K562 (cell line): ENCODE results near the gene APIP. TPM values are rescaled to one million over a fixed set of nuclear protein-coding genes. Genes with fewer than 3 reads are reported as not detected.

Experiments used
- C11orf30 ChIP-seq: fragments of 450-650 bp; IDR thresholded peaks from 2 replicates; pipeline ENCODE4 v1.6.1; 2016; ENCODE audit warnings: low read depth, mild to moderate bottlenecking
- E4F1 ChIP-seq: fragments of 250-450 bp; sonication (Bioruptor Pico); IDR thresholded peaks from 2 replicates; pipeline ENCODE4 v1.5.0; 2021; ENCODE audit warnings: mild to moderate bottlenecking, borderline replicate concordance
- GTF2F1 ChIP-seq: IDR thresholded peaks from 2 replicates; pipeline ENCODE4 v1.6.1; 2011; ENCODE audit warnings: low read depth, low read length, improper control_type of control experiment
- HMGXB4 ChIP-seq: sonication (generic); formaldehyde crosslinking; IDR thresholded peaks from 2 replicates; pipeline ENCODE4 v1.8.1; 2023; ENCODE audit warnings: mild to moderate bottlenecking, missing genetic modification reagents
- KDM5B ChIP-seq: fragments of 200-600 bp; sonication (generic); IDR thresholded peaks from 2 replicates; pipeline ENCODE4 v1.6.1; 2012; ENCODE audit warnings: low read depth, mild to moderate bottlenecking, moderate library complexity, low read length, control low read depth, inconsistent platforms; ENCODE audit not compliant: insufficient replicate concordance
- SIN3A ChIP-seq, 2 experiments: fragments of 150-350 bp in 1 of 2; IDR thresholded peaks; 2 replicates each; pipeline ENCODE4 v1.6.1; 2011 to 2016; ENCODE audit warnings: borderline replicate concordance in 2 of 2, low read depth in 2 of 2, low read length in 2 of 2, mild to moderate bottlenecking in 2 of 2, moderate library complexity in 2 of 2; ENCODE audit not compliant: control insufficient read depth in 1 of 2
- TAF7 ChIP-seq: fragments of 450-650 bp; IDR thresholded peaks from 2 replicates; pipeline ENCODE4 v1.6.1; 2016; ENCODE audit warnings: missing genetic modification characterization, missing compliant biosample characterization
- ZNF274 ChIP-seq: IDR thresholded peaks from 2 replicates; pipeline ENCODE4 v1.6.1; 2011; ENCODE audit warnings: low read depth, mild to moderate bottlenecking, low read length, moderate library complexity, borderline replicate concordance
- ZNF407 ChIP-seq: fragments of 450-650 bp; IDR thresholded peaks from 2 replicates; pipeline ENCODE4 v1.6.1; 2016; ENCODE audit warnings: low read depth
- ZNF778 ChIP-seq: fragments of 450-650 bp; formaldehyde crosslinking; IDR thresholded peaks from 2 replicates; pipeline ENCODE4 v1.4.0; 2020; ENCODE audit warnings: mild to moderate bottlenecking, moderate library complexity
- polyA plus RNA-seq, 8 experiments: library from polyadenylated mRNA; depleted of rRNA in 4 of 8; stranded (reverse) in 5 of 8; unstranded in 3 of 8; fragments of >200 nt; fragmentation: Nextera tagmentation in 2 of 8; fragmentation: Illumina TruSeq in 1 of 8; extraction: Ambion mirVana in 2 of 8; extraction: Trizol in 1 of 8; gene quantifications; 2 replicates each; pipeline versions ENCODE4 v1.2.1 to v1.2.3, GENCODE V29; 2011 to 2014; ENCODE audit warnings: inconsistent platforms in 1 of 8, missing spikeins in 1 of 8
- total RNA-seq, 7 experiments: library from RNA; depleted of rRNA in 6 of 7; stranded (reverse); fragments of >200 nt in 6 of 7; fragmentation: Illumina TruSeq in 2 of 7; extraction: Trizol in 2 of 7; gene quantifications; 2 replicates each; pipeline versions ENCODE4 v1.2.1 to v1.2.3, GENCODE V29; 2011 to 2021; ENCODE audit warnings: low replicate concordance in 1 of 7

Gene APIP
- total and polyA plus RNA-seq, 9 of the 15 experiments (the other 6 are each of a cell fraction or from before 2014, with no cell fraction given), result 63.7 to 110 (median 82.8) TPM

- no peak for TF ChIP-seq ZNF407
- no peak for TF ChIP-seq GTF2F1
- no peak for TF ChIP-seq E4F1 (CRISPR knock-in tag)
- TF ChIP-seq ZNF778, result no peak
- peak; percentile 21 for TF ChIP-seq KDM5B
- peak; percentile 43; the same call in 1 of the 2 replicates for TF ChIP-seq C11orf30
- TF ChIP-seq HMGXB4 (CRISPR knock-in tag), result no peak; the same call in 1 of the 2 replicates
- TF ChIP-seq ZNF274, result no peak
- 0 out of 4 replicates have a peak, but pooled peaks of 1 of the 2 experiments have one; percentile 16 for TF ChIP-seq SIN3A (IDR thresholded peaks at IDR 0.05; ENCODE audit: borderline replicate concordance in 2 of 2, control insufficient read depth in 1 of 2, low read depth in 2 of 2, low read length in 2 of 2)
- no peak for TF ChIP-seq TAF7 (tag)
These were observed 804 bp downstream of the APIP start (continued) for GRCh38 chr11:34915136-34916014.
